OCI-LY1 (cell line): Measurements from ENCODE around the gene PICALM.

ENCODE experiments used
- CTCF ChIP-seq: fragments of 200-600 bp; sonication (generic), shearing (Covaris generic); IDR thresholded peaks from 2 replicates; pipeline ENCODE4 v1.5.1; 2017; ENCODE audit warnings: mild to moderate bottlenecking, antibody characterized with exemption, low read length, moderate library complexity, mixed read lengths
- EZH2 ChIP-seq: fragments of 200-600 bp; sonication (generic), shearing (Covaris generic); IDR thresholded peaks from 2 replicates; pipeline ENCODE4 v1.8.0; 2017; ENCODE audit warnings: borderline replicate concordance, mixed run types, mild to moderate bottlenecking, antibody characterized with exemption, low read length, moderate library complexity, mixed read lengths

- no peak for TF ChIP-seq EZH2
- no peak for TF ChIP-seq CTCF
Measured at GRCh38 chr11:86063536-86063935, 5.3 kb downstream of the PICALM start.
